Measurements from ENCODE around the gene MEIS2. TPM values are rescaled to one million over a fixed set of nuclear protein-coding genes. Genes with fewer than 3 reads are reported as not detected.

MEIS2 gene
- total RNA-seq, 1 experiment from 2014 or later = 59.3 TPM

Small RNAs within 50 kb of the gene (small RNA-seq; reads per million reads assigned to genes)
- gene MIR8063 (not detected), gene RF00012 (1.4 reads per million, percentile 50 among the genes with 10 or more reads in this experiment), gene RF00019 (not detected)

Measured in HT-29 (cell line).